Esophagus muscularis mucosa (tissue), 4 donors: ENCODE data around the gene SLC25A43. TPM values are rescaled to one million over a fixed set of nuclear protein-coding genes. Genes with fewer than 3 reads are reported as not detected.
A peak's percentile ranks its signal among the peaks of the same experiment; 100 is the strongest.
"Not testable (repeated sequence)": the region's sequence is repeated elsewhere in the genome, so short reads cannot be mapped to it uniquely, and the experiment has no call there.

Experiments
- DNase-seq: peaks from one replicate; pipeline ENCODE4 v3.0.0-alpha.2; 2017; ENCODE audit errors: extremely low spot score
- H3K27ac ChIP-seq, 4 donors: fragments of 200-600 bp; sonication (generic); replicated peaks in 1 of 4; 1 replicate in 3 of 4; 2 replicates in 1 of 4; pipeline ENCODE4 v1.5.1; 2016 to 2019; ENCODE audit warnings: mild to moderate bottlenecking in 1 of 4
- H3K27me3 ChIP-seq, 4 donors: fragments of 200-600 bp; sonication (generic); one replicate each; pipeline versions ENCODE4 v1.5.1 to v1.6.0; 2016 to 2019
- H3K36me3 ChIP-seq, 4 donors: fragments of 200-600 bp; sonication (generic); one replicate each; pipeline ENCODE4 v1.5.1; 2016 to 2019
- H3K4me1 ChIP-seq, 4 donors: fragments of 200-600 bp; sonication (generic); one replicate each; pipeline ENCODE4 v1.5.1; 2016 to 2019
- H3K4me3 ChIP-seq, 4 donors: fragments of 200-600 bp; sonication (generic); 1 replicate in 2 of 4; 2 replicates in 2 of 4; pipeline ENCODE4 v1.5.1; 2016 to 2019; ENCODE audit warnings: mild to moderate bottlenecking in 4 of 4, moderate library complexity in 1 of 4
- H3K9me3 ChIP-seq, 4 donors: fragments of 200-600 bp; sonication (generic); 1 replicate in 3 of 4; 2 replicates in 1 of 4; pipeline ENCODE4 v1.5.1; 2016 to 2019
- EP300 ChIP-seq: sonication (generic); formaldehyde crosslinking; IDR thresholded peaks from one replicate; pipeline ENCODE4 v1.6.1; 2017; ENCODE audit warnings: antibody characterized with exemption
- POLR2A ChIP-seq: fragments of 450-650 bp; IDR thresholded peaks from one replicate; pipeline ENCODE4 v1.6.1; 2017; ENCODE audit warnings: antibody characterized with exemption, moderate library complexity, mild to moderate bottlenecking, low read depth
- POLR2AphosphoS5 ChIP-seq, 2 donors: sonication (generic); formaldehyde crosslinking; IDR thresholded peaks; one replicate each; pipeline ENCODE4 v1.6.1; 2017; ENCODE audit warnings: antibody characterized with exemption in 2 of 2
- WGBS: methylation state at CpG from one replicate; pipeline ENCODE4 v1.1.5; 2018; 5-methylcytosine and 5-hydroxymethylcytosine counted together
- intact Hi-C: fragments of 100-400 bp; cut with DNase I; formaldehyde crosslinking; loops from one replicate; pipeline ENCODE4 v1.15.1; 2023
- total RNA-seq, 4 donors: library from RNA; depleted of rRNA; stranded (reverse); fragments of >200 nt; gene quantifications; one replicate each; pipeline versions ENCODE4 v1.1.0 to v1.2.1, GENCODE V29; 2016
- TF ChIP-seq, protein P1 (sequence below), 3 experiments: fragments of 200-600 bp in 2 of 3; fragments of 450-650 bp in 1 of 3; sonication (generic) in 2 of 3; IDR thresholded peaks; one replicate each; pipeline ENCODE4 v1.5.1; 2017 to 2019; ENCODE audit warnings: antibody characterized with exemption in 3 of 3, mild to moderate bottlenecking in 2 of 3, moderate library complexity in 1 of 3

Gene SLC25A43
- total RNA-seq, result 10 to 100 TPM in 3 of 4 donors, 1 to 10 TPM in 1; 6.6 to 15.4 (median 13.0) TPM

DNA sequence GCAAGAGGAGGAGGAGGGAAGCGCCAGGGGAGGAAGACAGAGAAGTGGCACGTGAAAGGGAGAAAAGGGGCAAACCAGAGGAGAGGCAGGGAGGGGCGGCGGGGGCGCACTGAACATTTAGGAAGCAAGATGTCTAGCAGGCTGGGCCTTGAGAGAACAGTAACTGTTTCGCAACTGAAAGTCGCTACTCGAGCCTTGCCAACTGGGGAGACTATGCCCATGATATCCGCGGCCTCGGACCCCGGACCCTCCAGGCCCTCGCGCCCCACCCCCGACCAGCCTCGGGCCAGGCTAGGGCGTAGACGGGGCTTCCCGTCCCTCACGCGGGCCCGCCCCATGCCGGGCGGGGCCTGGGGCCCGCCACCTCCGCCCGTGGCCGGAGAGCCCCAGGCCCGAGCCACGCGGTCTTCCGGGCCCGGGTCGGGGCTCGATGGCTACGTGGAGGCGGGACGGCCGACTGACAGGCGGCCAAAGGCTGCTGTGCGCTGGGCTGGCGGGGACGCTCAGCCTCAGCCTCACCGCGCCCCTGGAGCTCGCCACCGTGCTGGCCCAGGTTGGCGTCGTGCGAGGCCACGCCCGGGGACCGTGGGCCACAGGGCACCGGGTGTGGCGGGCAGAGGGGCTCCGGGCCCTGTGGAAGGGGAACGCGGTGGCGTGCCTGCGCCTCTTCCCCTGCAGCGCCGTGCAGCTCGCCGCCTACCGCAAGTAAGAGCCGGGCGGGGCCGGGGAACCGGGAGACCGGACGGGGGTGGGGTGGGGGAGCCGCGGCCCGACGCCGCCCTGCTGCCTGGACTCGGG is at the start of gene SLC25A43:
Gene SLC25A43 (plus strand): TSS at position 363 of the 798 bp plus-strand sequence. CDS start 68 bp downstream, at position 431.
- H3K4me1 ChIP-seq, result peaks cover 0 to 17% (median 16%) of the 10 kb centered on the region in 4 donors
- no peaks in the 10 kb centered on the region for H3K9me3 ChIP-seq
- intact Hi-C loops, result no loop called here
- H3K4me3 ChIP-seq, result peak within 1 kb of the TSS; percentile 70 to 81 (median 72)
- DNase-seq, result no peak
- H3K36me3 ChIP-seq, result no peaks in the 10 kb centered on the region
- 49% methylated on average over 11 of the region's 77 CpGs for WGBS
- H3K27me3 ChIP-seq, result no peaks in the 10 kb centered on the region
- peak in 1 of 2 donors; percentile 31 for TF ChIP-seq POLR2AphosphoS5 (IDR thresholded peaks at IDR 0.05)
- no peak for TF ChIP-seq POLR2A
- TF ChIP-seq, protein P1, sequence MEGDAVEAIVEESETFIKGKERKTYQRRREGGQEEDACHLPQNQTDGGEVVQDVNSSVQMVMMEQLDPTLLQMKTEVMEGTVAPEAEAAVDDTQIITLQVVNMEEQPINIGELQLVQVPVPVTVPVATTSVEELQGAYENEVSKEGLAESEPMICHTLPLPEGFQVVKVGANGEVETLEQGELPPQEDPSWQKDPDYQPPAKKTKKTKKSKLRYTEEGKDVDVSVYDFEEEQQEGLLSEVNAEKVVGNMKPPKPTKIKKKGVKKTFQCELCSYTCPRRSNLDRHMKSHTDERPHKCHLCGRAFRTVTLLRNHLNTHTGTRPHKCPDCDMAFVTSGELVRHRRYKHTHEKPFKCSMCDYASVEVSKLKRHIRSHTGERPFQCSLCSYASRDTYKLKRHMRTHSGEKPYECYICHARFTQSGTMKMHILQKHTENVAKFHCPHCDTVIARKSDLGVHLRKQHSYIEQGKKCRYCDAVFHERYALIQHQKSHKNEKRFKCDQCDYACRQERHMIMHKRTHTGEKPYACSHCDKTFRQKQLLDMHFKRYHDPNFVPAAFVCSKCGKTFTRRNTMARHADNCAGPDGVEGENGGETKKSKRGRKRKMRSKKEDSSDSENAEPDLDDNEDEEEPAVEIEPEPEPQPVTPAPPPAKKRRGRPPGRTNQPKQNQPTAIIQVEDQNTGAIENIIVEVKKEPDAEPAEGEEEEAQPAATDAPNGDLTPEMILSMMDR (IDR thresholded peaks at IDR 0.05), result no peak
- TF ChIP-seq EP300, result no peak
- H3K27ac ChIP-seq, result peak within 1 kb of the TSS; percentile 79 to 89 (median 85)

DNA sequence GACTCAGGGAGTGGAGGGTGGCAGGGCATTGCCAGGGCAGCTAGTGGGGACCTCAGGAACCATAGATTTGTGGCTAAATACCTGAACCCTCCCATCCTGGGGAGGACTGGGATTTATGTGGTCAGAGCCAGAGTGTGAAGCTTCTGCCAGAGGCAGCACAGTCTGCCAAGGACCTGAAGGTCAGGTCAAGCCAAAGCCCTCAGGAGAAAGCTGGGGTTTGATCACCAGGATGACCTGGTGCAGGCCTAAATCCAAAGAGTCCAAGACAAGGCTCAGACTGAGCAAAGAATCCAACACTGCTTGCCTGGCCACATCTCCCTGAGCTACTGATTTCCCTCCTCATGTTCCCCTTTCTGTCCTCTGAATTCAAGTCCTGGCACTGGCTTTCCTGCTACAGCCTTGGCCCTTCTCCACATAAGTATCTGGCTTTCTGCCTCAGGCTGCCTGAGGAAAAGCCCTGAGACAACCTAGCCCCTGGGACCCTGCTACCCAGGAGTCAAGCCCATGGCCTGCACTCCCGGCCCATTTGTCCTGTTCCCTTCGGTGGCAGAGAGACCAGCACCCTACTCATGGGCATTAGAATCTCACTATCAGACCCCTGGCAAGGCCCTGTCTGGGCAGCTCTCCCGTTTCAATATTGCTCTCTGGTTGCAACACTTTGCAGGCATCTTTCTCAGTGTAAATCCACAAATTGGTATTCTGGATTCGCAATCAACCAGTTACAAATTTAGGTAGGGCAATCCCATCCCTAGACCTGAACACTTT is 39.3 kb upstream of the SLC25A43 start:
- Histone ChIP-seq H3K27ac (no peak overlapping the region), H3K36me3 (no peaks in the 10 kb centered on the region), H3K4me1 (peaks cover 0 to 5% (median 0%) of the 10 kb centered on the region in 4 donors), H3K4me3 (no peak overlapping the region), H3K9me3 (no peaks in the 10 kb centered on the region), H3K27me3 (no peaks in the 10 kb centered on the region)
- intact Hi-C loops, result no loop called here
- 63% methylated on average over 4 of the region's 4 CpGs for WGBS
- DNase-seq, result no peak
- TF ChIP-seq EP300, result no peak
- TF ChIP-seq POLR2AphosphoS5 (IDR thresholded peaks at IDR 0.05), result no peak
- TF ChIP-seq, protein P1 (IDR thresholded peaks at IDR 0.05), result no peak
- TF ChIP-seq POLR2A, result no peak

GRCh38 chrX:119361451-119361850 is 37.7 kb upstream of the SLC25A43 start:
- H3K9me3 ChIP-seq, H3K36me3 ChIP-seq, H3K27ac ChIP-seq, DNase-seq, H3K27me3 ChIP-seq, intact Hi-C loops, H3K4me3 ChIP-seq, H3K4me1 ChIP-seq: not testable (repeated sequence)
- no CpG with 5 or more reads among the region's 27 CpGs for WGBS

GRCh38 chrX:119362074-119362473 is 37.1 kb upstream of the SLC25A43 start:
- DNase-seq, H3K27me3 ChIP-seq, H3K4me3 ChIP-seq, H3K9me3 ChIP-seq, H3K36me3 ChIP-seq, H3K4me1 ChIP-seq, H3K27ac ChIP-seq, intact Hi-C loops: not testable (repeated sequence)
- 97% methylated on average over 5 of the region's 24 CpGs for WGBS

DNA sequence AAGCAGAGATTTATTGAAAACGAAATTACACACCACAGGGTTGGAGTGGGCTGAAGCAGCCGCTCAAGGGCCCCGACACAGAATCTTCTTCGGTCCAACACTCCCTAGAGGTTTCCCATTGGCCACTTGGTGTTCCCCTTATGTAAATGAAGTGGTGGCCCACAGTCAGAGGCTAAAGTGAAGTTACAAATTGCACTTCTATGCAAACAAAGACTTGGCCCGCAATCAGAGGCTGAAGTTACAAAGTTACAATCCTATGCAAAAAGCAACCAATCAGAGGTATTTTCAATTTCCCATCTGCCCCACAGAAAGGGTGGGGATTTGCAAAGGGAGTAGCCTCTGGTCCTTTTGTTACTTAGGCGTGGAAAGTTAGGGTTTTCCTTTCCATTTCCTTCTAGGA is 35.7 kb upstream of the SLC25A43 start:
- Histone ChIP-seq H3K27ac (no peak overlapping the region), H3K27me3 (no peaks in the 10 kb centered on the region), H3K9me3 (no peaks in the 10 kb centered on the region), H3K36me3 (no peaks in the 10 kb centered on the region), H3K4me1 (peaks cover 0 to 5% (median 0%) of the 10 kb centered on the region in 4 donors), H3K4me3 (no peak overlapping the region)
- no peak for TF ChIP-seq POLR2AphosphoS5 (IDR thresholded peaks at IDR 0.05)
- intact Hi-C loops, result no loop called here
- DNase-seq, result no peak
- WGBS, result 79% methylated on average over 6 of the region's 6 CpGs

GRCh38 chrX:119371861-119372260 is 27.3 kb upstream of the SLC25A43 start:
- H3K4me1 ChIP-seq, H3K36me3 ChIP-seq, H3K9me3 ChIP-seq, H3K27ac ChIP-seq, DNase-seq, H3K4me3 ChIP-seq, H3K27me3 ChIP-seq, intact Hi-C loops: not testable (repeated sequence)
- 70% methylated on average over 2 of the region's 2 CpGs for WGBS
